HepG2 (cell line): ENCODE results near the gene HAGH. TPM values are rescaled to one million over a fixed set of nuclear protein-coding genes. Genes with fewer than 3 reads are reported as not detected.
A peak's percentile ranks its signal among the peaks of the same experiment; 100 is the strongest.

Source experiments
- CBFB ChIP-seq: sonication (generic); formaldehyde crosslinking; IDR thresholded peaks from 2 replicates; pipeline ENCODE4 v1.4.0; 2020; ENCODE audit warnings: missing genetic modification reagents
- CEBPG ChIP-seq: IDR thresholded peaks from 2 replicates; pipeline ENCODE4 v1.6.1; 2016
- DPF2 ChIP-seq: sonication (generic); formaldehyde crosslinking; IDR thresholded peaks from 2 replicates; pipeline ENCODE4 v1.4.0; 2020; ENCODE audit warnings: mild to moderate bottlenecking, low read depth, missing genetic modification reagents, borderline replicate concordance
- GTF2F1 ChIP-seq: fragments of 150-350 bp; IDR thresholded peaks from 2 replicates; pipeline ENCODE4 v1.6.1; 2014; ENCODE audit warnings: low read length
- MBNL3 ChIP-seq: fragments of 250-450 bp; sonication (Bioruptor Pico); conservative IDR thresholded peaks from 2 replicates; pipeline ENCODE4 v1.8.0; 2022; ENCODE audit warnings: mild to moderate bottlenecking, inconsistent platforms
- MXD4 ChIP-seq: IDR thresholded peaks from 2 replicates; pipeline ENCODE4 v1.6.1; 2016; ENCODE audit warnings: mild to moderate bottlenecking, missing biosample characterization, missing genetic modification reagents
- NFKB2 ChIP-seq: sonication (generic); formaldehyde crosslinking; IDR thresholded peaks from 2 replicates; pipeline ENCODE4 v1.4.0; 2020; ENCODE audit warnings: missing genetic modification reagents, borderline replicate concordance
- NFKBIZ ChIP-seq: IDR thresholded peaks from 2 replicates; pipeline ENCODE4 v1.6.1; 2018; ENCODE audit warnings: missing genetic modification reagents, missing compliant biosample characterization
- POLR2A ChIP-seq, 2 experiments: IDR thresholded peaks; 2 replicates each; pipeline ENCODE4 v1.6.1; 2011; ENCODE audit warnings: low read depth in 2 of 2, low read length in 2 of 2, mild to moderate bottlenecking in 1 of 2, moderate library complexity in 1 of 2; ENCODE audit not compliant: insufficient read depth in 1 of 2
- POLR2G ChIP-seq: fragments of 200-400 bp; formaldehyde crosslinking; IDR thresholded peaks from 2 replicates; pipeline ENCODE4 v1.6.1; 2018; ENCODE audit warnings: mild to moderate bottlenecking, low read depth, low read length, moderate library complexity
- RBFOX2 ChIP-seq: fragments of 200-400 bp; formaldehyde crosslinking; IDR thresholded peaks from 2 replicates; pipeline ENCODE4 v1.6.1; 2017; ENCODE audit warnings: low read depth, mild to moderate bottlenecking, low read length
- ZC3H4 ChIP-seq: sonication (generic); formaldehyde crosslinking; IDR thresholded peaks from 2 replicates; pipeline ENCODE4 v1.4.0; 2020; ENCODE audit warnings: missing genetic modification reagents, borderline replicate concordance
- ZFP62 ChIP-seq: sonication (generic); formaldehyde crosslinking; IDR thresholded peaks from 2 replicates; pipeline ENCODE4 v1.4.0; 2020; ENCODE audit warnings: missing genetic modification reagents
- ZFY ChIP-seq: sonication (generic); formaldehyde crosslinking; IDR thresholded peaks from 2 replicates; pipeline ENCODE4 v1.4.0; 2020; ENCODE audit warnings: missing genetic modification reagents
- ZNF737 ChIP-seq: sonication (generic); formaldehyde crosslinking; IDR thresholded peaks from 2 replicates; pipeline ENCODE4 v1.5.0; 2020; ENCODE audit warnings: missing genetic modification reagents, mild to moderate bottlenecking, borderline replicate concordance
- polyA plus RNA-seq, 8 experiments: library from polyadenylated mRNA; depleted of rRNA in 3 of 8; stranded (reverse) in 7 of 8; unstranded in 1 of 8; fragments of >200 nt; fragmentation: Illumina TruSeq in 4 of 8; extraction: Trizol in 4 of 8; gene quantifications; 2 replicates each; pipeline versions ENCODE4 v1.2.1 to v1.2.3, GENCODE V29; 2011 to 2016; ENCODE audit warnings: low read depth in 4 of 8, missing spikeins in 1 of 8, mixed read lengths in 1 of 8; ENCODE audit not compliant: insufficient read depth in 1 of 8
- total RNA-seq, 5 experiments: library from RNA; depleted of rRNA; stranded (reverse); fragments of >200 nt; fragmentation: Illumina TruSeq; extraction: Trizol; gene quantifications; 2 replicates each; pipeline ENCODE4 v1.2.3, GENCODE V29; 2016; ENCODE audit warnings: low read depth in 1 of 5
- TF ChIP-seq, protein P1 (sequence below): sonication (generic); formaldehyde crosslinking; IDR thresholded peaks from 2 replicates; pipeline ENCODE4 v1.4.0; 2020; ENCODE audit warnings: missing genetic modification reagents
- TF ChIP-seq, protein P2 (sequence below): sonication (generic); formaldehyde crosslinking; IDR thresholded peaks from 2 replicates; pipeline ENCODE4 v1.8.0; 2022; ENCODE audit warnings: missing genetic modification reagents, mild to moderate bottlenecking, borderline replicate concordance
- TF ChIP-seq, protein P3 (sequence below): IDR thresholded peaks from 2 replicates; pipeline ENCODE4 v1.6.1; 2018; ENCODE audit warnings: missing genetic modification reagents
- TF ChIP-seq, protein P4 (sequence below): sonication (generic); formaldehyde crosslinking; IDR thresholded peaks from 2 replicates; pipeline ENCODE4 v1.8.1; 2023; ENCODE audit warnings: mild to moderate bottlenecking, missing genetic modification reagents
- TF ChIP-seq, protein P5 (sequence below): sonication (generic); formaldehyde crosslinking; IDR thresholded peaks from 2 replicates; pipeline ENCODE4 v1.5.1; 2020; ENCODE audit warnings: mild to moderate bottlenecking, missing genetic modification reagents, moderate library complexity

The HAGH gene
- total and polyA plus RNA-seq, 2 of the 13 experiments (the other 11 are each of a cell fraction or from before 2014, with no cell fraction given), result 70.4 to 95.4 TPM

DNA sequence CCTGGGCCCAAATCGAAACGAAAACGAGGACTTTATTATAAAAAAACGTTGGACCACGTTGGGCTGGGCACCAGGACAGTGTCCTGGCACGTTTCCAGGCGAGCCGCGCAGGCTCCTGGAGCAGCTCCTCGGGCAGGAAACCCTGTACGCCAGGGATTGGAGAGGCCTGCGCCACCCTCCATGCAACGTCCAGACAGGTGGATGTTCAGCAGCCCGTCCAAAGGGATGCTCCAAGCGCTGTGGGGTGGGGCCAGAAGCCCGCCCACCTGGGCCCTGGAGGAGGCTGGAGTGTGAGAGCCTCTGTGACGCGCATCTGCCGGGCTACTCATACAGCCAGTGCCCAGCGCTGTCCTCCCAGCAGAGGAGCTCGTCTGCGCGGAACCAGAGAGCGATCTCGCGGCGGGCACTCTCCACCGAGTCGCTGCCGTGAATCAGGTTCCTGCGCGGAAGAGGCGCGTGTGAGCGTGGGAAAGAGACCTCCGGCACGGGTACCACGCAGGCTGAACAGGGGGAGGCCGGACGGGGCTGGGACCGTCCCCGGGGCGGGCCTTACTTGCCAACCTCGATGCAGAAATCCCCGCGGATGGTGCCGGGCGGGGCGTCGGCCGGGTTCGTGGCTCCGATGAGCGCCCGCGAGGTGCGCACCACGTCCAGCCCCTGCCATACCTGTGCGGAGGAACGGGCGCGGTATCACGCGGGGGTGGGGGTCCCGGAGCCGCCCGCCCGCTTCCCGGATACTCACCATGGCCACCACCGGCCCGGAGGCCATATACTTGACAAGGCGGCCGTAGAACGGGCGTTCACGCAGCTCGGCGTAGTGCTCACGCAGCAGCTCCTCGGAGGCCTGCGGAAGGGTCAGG lies 56.1 kb downstream of the HAGH start (continued):
- TF ChIP-seq, protein P1, sequence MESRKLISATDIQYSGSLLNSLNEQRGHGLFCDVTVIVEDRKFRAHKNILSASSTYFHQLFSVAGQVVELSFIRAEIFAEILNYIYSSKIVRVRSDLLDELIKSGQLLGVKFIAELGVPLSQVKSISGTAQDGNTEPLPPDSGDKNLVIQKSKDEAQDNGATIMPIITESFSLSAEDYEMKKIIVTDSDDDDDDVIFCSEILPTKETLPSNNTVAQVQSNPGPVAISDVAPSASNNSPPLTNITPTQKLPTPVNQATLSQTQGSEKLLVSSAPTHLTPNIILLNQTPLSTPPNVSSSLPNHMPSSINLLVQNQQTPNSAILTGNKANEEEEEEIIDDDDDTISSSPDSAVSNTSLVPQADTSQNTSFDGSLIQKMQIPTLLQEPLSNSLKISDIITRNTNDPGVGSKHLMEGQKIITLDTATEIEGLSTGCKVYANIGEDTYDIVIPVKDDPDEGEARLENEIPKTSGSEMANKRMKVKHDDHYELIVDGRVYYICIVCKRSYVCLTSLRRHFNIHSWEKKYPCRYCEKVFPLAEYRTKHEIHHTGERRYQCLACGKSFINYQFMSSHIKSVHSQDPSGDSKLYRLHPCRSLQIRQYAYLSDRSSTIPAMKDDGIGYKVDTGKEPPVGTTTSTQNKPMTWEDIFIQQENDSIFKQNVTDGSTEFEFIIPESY (CRISPR knock-in tag), result peak; percentile 57; the same call in 1 of the 2 replicates
- TF ChIP-seq ZFP62 (CRISPR knock-in tag), result no peak
- TF ChIP-seq, protein P2, sequence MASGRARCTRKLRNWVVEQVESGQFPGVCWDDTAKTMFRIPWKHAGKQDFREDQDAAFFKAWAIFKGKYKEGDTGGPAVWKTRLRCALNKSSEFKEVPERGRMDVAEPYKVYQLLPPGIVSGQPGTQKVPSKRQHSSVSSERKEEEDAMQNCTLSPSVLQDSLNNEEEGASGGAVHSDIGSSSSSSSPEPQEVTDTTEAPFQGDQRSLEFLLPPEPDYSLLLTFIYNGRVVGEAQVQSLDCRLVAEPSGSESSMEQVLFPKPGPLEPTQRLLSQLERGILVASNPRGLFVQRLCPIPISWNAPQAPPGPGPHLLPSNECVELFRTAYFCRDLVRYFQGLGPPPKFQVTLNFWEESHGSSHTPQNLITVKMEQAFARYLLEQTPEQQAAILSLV (CRISPR knock-in tag), result no peak
- no peak for TF ChIP-seq CEBPG (CRISPR knock-in tag)
- TF ChIP-seq, protein P3, sequence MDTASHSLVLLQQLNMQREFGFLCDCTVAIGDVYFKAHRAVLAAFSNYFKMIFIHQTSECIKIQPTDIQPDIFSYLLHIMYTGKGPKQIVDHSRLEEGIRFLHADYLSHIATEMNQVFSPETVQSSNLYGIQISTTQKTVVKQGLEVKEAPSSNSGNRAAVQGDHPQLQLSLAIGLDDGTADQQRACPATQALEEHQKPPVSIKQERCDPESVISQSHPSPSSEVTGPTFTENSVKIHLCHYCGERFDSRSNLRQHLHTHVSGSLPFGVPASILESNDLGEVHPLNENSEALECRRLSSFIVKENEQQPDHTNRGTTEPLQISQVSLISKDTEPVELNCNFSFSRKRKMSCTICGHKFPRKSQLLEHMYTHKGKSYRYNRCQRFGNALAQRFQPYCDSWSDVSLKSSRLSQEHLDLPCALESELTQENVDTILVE, result no peak
- no peak for TF ChIP-seq MXD4 (CRISPR knock-in tag)
- TF ChIP-seq RBFOX2, result peak; percentile 76
- no peak for TF ChIP-seq ZNF737 (CRISPR knock-in tag)
- TF ChIP-seq MBNL3 (CRISPR knock-in tag), result no peak
- TF ChIP-seq, protein P4, sequence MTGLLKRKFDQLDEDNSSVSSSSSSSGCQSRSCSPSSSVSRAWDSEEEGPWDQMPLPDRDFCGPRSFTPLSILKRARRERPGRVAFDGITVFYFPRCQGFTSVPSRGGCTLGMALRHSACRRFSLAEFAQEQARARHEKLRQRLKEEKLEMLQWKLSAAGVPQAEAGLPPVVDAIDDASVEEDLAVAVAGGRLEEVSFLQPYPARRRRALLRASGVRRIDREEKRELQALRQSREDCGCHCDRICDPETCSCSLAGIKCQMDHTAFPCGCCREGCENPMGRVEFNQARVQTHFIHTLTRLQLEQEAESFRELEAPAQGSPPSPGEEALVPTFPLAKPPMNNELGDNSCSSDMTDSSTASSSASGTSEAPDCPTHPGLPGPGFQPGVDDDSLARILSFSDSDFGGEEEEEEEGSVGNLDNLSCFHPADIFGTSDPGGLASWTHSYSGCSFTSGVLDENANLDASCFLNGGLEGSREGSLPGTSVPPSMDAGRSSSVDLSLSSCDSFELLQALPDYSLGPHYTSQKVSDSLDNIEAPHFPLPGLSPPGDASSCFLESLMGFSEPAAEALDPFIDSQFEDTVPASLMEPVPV (CRISPR knock-in tag), result 0 out of 2 replicates have a peak, but pooled peaks have one; percentile 26
- 0 out of 4 replicates have a peak, but pooled peaks of 1 of the 2 experiments have one; percentile 35 for TF ChIP-seq POLR2A (IDR thresholded peaks at IDR 0.05; ENCODE audit: insufficient read depth in 1 of 2, low read depth in 2 of 2, low read length in 2 of 2)
- TF ChIP-seq, protein P5, sequence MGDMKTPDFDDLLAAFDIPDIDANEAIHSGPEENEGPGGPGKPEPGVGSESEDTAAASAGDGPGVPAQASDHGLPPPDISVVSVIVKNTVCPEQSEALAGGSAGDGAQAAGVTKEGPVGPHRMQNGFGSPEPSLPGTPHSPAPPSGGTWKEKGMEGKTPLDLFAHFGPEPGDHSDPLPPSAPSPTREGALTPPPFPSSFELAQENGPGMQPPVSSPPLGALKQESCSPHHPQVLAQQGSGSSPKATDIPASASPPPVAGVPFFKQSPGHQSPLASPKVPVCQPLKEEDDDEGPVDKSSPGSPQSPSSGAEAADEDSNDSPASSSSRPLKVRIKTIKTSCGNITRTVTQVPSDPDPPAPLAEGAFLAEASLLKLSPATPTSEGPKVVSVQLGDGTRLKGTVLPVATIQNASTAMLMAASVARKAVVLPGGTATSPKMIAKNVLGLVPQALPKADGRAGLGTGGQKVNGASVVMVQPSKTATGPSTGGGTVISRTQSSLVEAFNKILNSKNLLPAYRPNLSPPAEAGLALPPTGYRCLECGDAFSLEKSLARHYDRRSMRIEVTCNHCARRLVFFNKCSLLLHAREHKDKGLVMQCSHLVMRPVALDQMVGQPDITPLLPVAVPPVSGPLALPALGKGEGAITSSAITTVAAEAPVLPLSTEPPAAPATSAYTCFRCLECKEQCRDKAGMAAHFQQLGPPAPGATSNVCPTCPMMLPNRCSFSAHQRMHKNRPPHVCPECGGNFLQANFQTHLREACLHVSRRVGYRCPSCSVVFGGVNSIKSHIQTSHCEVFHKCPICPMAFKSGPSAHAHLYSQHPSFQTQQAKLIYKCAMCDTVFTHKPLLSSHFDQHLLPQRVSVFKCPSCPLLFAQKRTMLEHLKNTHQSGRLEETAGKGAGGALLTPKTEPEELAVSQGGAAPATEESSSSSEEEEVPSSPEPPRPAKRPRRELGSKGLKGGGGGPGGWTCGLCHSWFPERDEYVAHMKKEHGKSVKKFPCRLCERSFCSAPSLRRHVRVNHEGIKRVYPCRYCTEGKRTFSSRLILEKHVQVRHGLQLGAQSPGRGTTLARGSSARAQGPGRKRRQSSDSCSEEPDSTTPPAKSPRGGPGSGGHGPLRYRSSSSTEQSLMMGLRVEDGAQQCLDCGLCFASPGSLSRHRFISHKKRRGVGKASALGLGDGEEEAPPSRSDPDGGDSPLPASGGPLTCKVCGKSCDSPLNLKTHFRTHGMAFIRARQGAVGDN (CRISPR knock-in tag), result peak; percentile 13; the same call in 1 of the 2 replicates
- TF ChIP-seq CBFB (CRISPR knock-in tag), result no peak
- peak; percentile 33; the same call in 1 of the 2 replicates for TF ChIP-seq ZC3H4
- 0 out of 2 replicates have a peak, but pooled peaks have one; percentile 5 for TF ChIP-seq ZFY (CRISPR knock-in tag)
- TF ChIP-seq NFKBIZ (CRISPR knock-in tag), result no peak
- no peak for TF ChIP-seq DPF2 (CRISPR knock-in tag)
- TF ChIP-seq GTF2F1, result no peak
- peak; percentile 34 for TF ChIP-seq POLR2G
- no peak for TF ChIP-seq NFKB2 (CRISPR knock-in tag)
